ENCODE results near the gene SLC6A3. TPM values are rescaled to one million over a fixed set of nuclear protein-coding genes. Genes with fewer than 3 reads are reported as not detected.
"Not testable (repeated sequence)": the region's sequence is repeated elsewhere in the genome, so short reads cannot be mapped to it uniquely, and the experiment has no call there.

SLC6A3 gene
- total and polyA plus RNA-seq, 9 donors = 0.11 to 0.23 (median 0.12) TPM; not detected in 6

DNA sequence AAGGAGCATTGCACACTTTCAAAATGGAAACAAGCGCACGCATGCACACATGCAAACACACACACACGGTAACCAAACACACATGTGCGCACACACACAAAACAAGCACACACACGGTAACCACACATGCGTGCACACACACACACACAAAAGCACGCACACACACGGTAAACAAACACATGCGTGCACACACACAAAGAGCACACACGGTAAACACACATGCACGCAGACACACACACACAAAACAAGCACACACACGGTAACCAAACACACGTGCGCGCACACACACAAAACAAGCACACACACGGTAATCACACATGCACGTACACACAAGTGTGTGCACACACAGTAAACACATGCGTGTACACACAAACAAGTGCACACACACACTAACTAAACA, 19.3 kb upstream of the SLC6A3 start:
- peaks cover 53% of the 10 kb centered on the region for H3K36me3 ChIP-seq (ENCODE audit: control insufficient read depth, insufficient read depth, low read length)
- no peaks in the 10 kb centered on the region for H3K4me1 ChIP-seq (ENCODE audit: control insufficient read depth, insufficient read depth, low read length)
- no peak overlapping the region for H3K4me3 ChIP-seq (ENCODE audit: low read length)
- H3K27ac ChIP-seq (ENCODE audit: low read length) = no peak overlapping the region
- DNase-seq = no peak
- no peaks in the 10 kb centered on the region for H3K9me3 ChIP-seq (replicated peaks; ENCODE audit: control insufficient read depth, low read depth, low read length)
- no peaks in the 10 kb centered on the region for H3K27me3 ChIP-seq (ENCODE audit: control insufficient read depth, insufficient read depth, low read length)
- whole genome bisulfite sequencing (ENCODE audit: insufficient coverage) = 97% methylated on average over 7 of the region's 18 CpGs

DNA sequence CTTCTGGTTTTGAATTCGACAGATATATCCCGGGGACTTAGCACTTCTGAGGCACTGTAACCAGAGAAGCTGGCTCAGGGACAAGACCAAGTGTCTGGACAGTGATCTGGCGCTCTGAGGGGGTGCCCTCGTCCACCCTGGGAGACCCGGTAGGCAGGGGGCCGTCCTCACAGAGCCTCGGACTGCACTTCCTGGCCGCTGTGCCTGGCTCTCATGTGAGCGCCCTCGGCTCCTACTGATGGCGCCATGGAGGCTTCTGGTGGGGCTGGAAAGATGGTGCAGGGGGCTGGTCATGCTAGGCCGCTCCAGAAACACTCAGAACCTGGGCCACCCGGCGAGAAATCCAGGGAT, 18.8 kb upstream of the SLC6A3 start:
- DNase-seq = no peak
- Histone ChIP-seq H3K27me3 (ENCODE audit: control insufficient read depth, insufficient read depth, low read length) (no peaks in the 10 kb centered on the region), H3K9me3 (replicated peaks; ENCODE audit: control insufficient read depth, low read depth, low read length) (no peaks in the 10 kb centered on the region), H3K4me1 (ENCODE audit: control insufficient read depth, insufficient read depth, low read length) (no peaks in the 10 kb centered on the region), H3K36me3 (ENCODE audit: control insufficient read depth, insufficient read depth, low read length) (peaks cover 53% of the 10 kb centered on the region), H3K27ac (ENCODE audit: low read length) (no peak overlapping the region), H3K4me3 (ENCODE audit: low read length) (no peak overlapping the region)
- 91% methylated on average over 11 of the region's 14 CpGs for WGBS (ENCODE audit: insufficient coverage)

DNA sequence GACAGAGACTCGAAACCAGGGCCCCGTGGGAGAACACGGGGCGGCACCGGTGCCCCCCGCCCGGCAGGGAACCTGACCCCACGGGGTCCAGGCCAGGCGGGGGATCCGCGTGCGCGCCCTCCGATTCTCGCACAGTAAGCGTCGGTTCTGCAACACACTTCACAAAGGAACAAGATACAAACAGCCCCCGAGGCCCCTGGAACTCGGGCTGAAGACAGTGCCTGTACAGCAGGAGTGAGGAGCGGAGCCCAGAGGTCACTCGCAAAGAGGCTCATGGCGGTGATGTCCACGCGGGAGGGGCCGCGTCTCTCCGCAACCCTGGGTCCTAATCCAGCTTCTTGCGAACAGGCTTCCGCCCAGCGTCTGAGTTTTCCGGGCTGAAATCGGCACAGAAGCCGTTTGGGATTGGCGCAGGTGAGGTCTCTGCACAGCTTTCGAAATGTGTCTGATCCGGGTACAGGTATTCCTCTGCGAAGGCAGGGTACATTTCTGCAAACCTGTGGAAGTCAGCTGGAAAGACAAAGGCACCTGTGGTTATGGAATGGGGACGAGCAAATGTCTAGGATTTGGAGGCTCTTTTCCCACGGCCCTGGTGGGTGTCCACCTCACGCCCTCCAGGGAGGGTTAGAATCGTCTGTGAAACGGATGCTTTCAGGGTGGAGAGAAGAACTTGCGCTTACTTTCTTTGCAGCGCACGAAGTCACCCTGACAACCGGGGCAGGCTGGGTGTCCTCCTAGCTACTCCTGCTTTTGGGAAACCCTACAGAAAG, 18.3 kb upstream of the SLC6A3 start:
- no peaks in the 10 kb centered on the region for H3K27me3 ChIP-seq (ENCODE audit: control insufficient read depth, insufficient read depth, low read length)
- no peak overlapping the region for H3K4me3 ChIP-seq (ENCODE audit: low read length)
- no peak overlapping the region for H3K27ac ChIP-seq (ENCODE audit: low read length)
- DNase-seq = no peak
- no peaks in the 10 kb centered on the region for H3K9me3 ChIP-seq (replicated peaks; ENCODE audit: control insufficient read depth, low read depth, low read length)
- no peaks in the 10 kb centered on the region for H3K4me1 ChIP-seq (ENCODE audit: control insufficient read depth, insufficient read depth, low read length)
- 92% methylated on average over 39 of the region's 46 CpGs for WGBS (ENCODE audit: insufficient coverage)
- H3K36me3 ChIP-seq (ENCODE audit: control insufficient read depth, insufficient read depth, low read length) = peaks cover 50% of the 10 kb centered on the region

DNA sequence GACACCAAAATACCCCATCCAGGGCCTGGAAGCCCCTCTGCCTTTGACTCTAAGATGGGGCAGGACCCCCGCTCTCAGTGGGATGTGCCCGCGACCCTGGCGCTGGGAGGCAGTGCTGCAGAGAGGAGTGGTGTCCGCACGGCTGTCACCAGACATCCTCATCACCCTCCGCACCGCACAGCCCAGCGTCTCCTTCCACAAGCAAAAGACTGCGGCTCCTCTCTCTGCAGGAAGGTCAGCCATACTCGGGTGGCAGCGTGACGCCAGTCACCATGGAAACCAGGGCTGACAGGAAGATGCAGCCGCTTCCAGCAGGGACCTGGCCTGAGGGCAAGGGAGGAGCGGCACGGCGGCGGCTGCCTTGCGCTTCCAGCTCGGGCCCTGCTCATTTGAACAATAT, 17.1 kb upstream of the SLC6A3 start:
- H3K27ac ChIP-seq (ENCODE audit: low read length) = no peak overlapping the region

DNA sequence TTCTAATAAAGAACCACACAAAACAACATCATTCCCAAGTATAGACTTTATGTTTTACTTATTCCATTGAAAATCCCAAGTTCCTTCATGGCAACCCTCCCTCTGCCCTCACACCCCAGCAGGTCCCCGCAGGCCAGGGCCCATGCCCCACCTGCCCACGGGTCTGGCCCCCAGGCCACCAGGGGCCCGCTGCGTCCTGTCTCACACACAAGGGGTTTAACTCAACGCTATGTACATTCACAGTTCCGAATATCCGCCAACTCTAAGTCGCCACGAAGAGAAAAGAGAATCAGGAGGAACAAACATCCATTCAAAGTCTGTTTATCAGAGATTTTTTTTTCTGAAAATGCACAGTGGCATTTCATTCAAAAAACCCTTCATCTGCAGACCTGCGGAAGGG, 16.2 kb upstream of the SLC6A3 start:
- Histone ChIP-seq H3K36me3 (ENCODE audit: control insufficient read depth, insufficient read depth, low read length) (peaks cover 45% of the 10 kb centered on the region), H3K9me3 (replicated peaks; ENCODE audit: control insufficient read depth, low read depth, low read length) (peaks cover 10% of the 10 kb centered on the region), H3K4me1 (ENCODE audit: control insufficient read depth, insufficient read depth, low read length) (no peaks in the 10 kb centered on the region), H3K4me3 (ENCODE audit: low read length) (no peak overlapping the region), H3K27me3 (ENCODE audit: control insufficient read depth, insufficient read depth, low read length) (no peaks in the 10 kb centered on the region), H3K27ac (ENCODE audit: low read length) (no peak overlapping the region)
- DNase-seq = no peak
- WGBS (ENCODE audit: insufficient coverage) = 95% methylated on average over 10 of the region's 10 CpGs

More for the DNA sequence above, 17.1 kb upstream of the SLC6A3 start:
- 80% methylated on average over 14 of the region's 20 CpGs for WGBS (ENCODE audit: insufficient coverage)
- Histone ChIP-seq H3K36me3 (ENCODE audit: control insufficient read depth, insufficient read depth, low read length) (peaks cover 52% of the 10 kb centered on the region), H3K4me3 (ENCODE audit: low read length) (no peak overlapping the region), H3K9me3 (replicated peaks; ENCODE audit: control insufficient read depth, low read depth, low read length) (peaks cover 2% of the 10 kb centered on the region), H3K4me1 (ENCODE audit: control insufficient read depth, insufficient read depth, low read length) (no peaks in the 10 kb centered on the region), H3K27me3 (ENCODE audit: control insufficient read depth, insufficient read depth, low read length) (no peaks in the 10 kb centered on the region)
- no peak for DNase-seq

DNA sequence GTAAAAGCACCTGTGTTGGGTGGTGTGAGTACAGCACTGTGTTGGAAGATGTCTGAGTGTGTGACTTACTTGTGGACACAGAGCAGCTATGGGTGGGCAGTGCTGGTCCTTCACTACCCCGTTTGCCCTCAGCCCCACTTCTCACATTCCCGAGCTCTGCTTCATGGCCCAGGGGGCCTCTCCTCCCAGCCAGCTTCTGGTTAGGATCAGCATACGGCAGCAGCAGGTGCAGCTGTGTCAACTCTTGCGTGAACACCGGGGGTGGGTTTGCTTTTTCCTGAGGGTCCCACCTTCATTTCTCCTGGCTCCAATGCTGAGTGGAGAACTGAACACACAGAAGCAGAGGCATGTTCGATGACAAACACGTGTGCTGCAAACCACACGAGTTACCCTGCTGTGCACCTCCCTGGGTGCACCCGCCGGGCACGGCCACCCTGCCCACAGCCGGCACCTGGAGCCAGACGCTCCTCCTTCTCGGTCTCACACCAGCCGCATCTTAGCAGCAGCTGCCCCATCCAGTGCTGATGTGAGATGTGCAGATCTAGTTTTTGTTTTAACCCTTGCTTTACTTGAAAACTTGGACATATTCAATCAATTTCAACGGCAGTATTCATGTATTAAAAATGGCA, 14.9 kb upstream of the SLC6A3 start:
- Histone ChIP-seq H3K4me3 (ENCODE audit: low read length) (no peak overlapping the region), H3K9me3 (replicated peaks; ENCODE audit: control insufficient read depth, low read depth, low read length) (peaks cover 16% of the 10 kb centered on the region), H3K4me1 (ENCODE audit: control insufficient read depth, insufficient read depth, low read length) (no peaks in the 10 kb centered on the region), H3K36me3 (ENCODE audit: control insufficient read depth, insufficient read depth, low read length) (peaks cover 34% of the 10 kb centered on the region), H3K27me3 (ENCODE audit: control insufficient read depth, insufficient read depth, low read length) (no peaks in the 10 kb centered on the region), H3K27ac (ENCODE audit: low read length) (no peak overlapping the region)
- no peak for DNase-seq
- WGBS (ENCODE audit: insufficient coverage) = 67% methylated on average over 10 of the region's 16 CpGs

DNA sequence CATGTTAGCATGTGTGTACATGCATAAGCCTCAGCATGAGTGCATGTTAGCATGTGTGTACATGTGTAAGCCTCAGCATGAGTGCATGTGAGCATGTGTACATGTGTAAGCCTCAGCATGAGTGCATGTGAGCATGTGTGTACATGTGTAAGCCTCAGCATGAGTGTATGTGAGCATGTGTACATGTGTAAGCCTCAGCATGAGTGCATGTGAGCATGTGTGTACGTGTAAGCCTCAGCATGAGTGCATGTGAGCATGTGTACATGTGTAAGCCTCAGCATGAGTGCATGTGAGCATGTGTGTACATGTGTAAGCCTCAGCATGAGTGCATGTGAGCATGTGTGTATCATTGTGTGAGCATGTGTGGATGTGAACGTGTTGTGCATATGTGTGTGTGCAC, 14.2 kb upstream of the SLC6A3 start:
- H3K27ac ChIP-seq (ENCODE audit: low read length); DNase-seq; H3K4me1 ChIP-seq (ENCODE audit: control insufficient read depth, insufficient read depth, low read length); H3K27me3 ChIP-seq (ENCODE audit: control insufficient read depth, insufficient read depth, low read length); H3K4me3 ChIP-seq (ENCODE audit: low read length): not testable (repeated sequence)
- peaks cover 16% of the 10 kb centered on the region for H3K9me3 ChIP-seq (replicated peaks; ENCODE audit: control insufficient read depth, low read depth, low read length)
- peaks cover 34% of the 10 kb centered on the region for H3K36me3 ChIP-seq (ENCODE audit: control insufficient read depth, insufficient read depth, low read length)
- 100% methylated on average over 1 of the region's 2 CpGs for WGBS (ENCODE audit: insufficient coverage)

DNA sequence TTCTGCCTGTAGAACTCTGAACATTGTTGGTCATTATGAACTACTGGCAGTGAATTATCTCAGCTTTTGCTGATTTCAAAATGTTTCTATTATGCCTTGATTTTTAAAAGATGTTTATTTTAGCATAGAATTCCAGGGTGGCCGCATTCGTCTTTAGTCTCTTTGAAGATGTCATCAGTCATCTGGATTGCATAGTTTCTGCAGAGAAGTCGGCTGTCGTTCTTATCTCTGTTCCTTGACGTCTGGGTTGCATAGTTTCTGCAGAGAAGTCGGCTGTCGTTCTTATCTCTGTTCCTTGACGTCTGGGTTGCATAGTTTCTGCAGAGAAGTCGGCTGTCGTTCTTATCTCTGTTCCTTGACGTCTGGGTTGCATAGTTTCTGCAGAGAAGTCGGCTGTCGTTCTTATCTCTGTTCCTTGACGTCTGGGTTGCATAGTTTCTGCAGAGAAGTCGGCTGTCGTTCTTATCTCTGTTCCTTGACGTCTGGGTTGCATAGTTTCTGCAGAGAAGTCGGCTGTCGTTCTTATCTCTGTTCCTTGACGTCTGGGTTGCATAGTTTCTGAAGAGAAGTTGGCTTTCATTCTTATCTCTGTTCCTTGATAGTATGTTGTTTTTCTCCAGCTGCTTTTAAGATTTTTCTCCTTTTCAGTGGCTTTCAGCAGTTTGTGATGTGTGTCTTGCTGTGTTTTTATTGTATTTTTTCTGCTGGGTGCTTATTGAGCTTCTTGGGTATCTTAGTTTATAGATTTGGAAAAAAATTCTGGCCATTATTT, 11.1 kb upstream of the SLC6A3 start:
- peaks cover 21% of the 10 kb centered on the region for H3K9me3 ChIP-seq (replicated peaks; ENCODE audit: control insufficient read depth, low read depth, low read length)
- H3K36me3 ChIP-seq (ENCODE audit: control insufficient read depth, insufficient read depth, low read length); DNase-seq; H3K4me1 ChIP-seq (ENCODE audit: control insufficient read depth, insufficient read depth, low read length); H3K4me3 ChIP-seq (ENCODE audit: low read length); H3K27me3 ChIP-seq (ENCODE audit: control insufficient read depth, insufficient read depth, low read length); H3K27ac ChIP-seq (ENCODE audit: low read length): not testable (repeated sequence)
- WGBS (ENCODE audit: insufficient coverage) = 82% methylated on average over 2 of the region's 20 CpGs

DNA sequence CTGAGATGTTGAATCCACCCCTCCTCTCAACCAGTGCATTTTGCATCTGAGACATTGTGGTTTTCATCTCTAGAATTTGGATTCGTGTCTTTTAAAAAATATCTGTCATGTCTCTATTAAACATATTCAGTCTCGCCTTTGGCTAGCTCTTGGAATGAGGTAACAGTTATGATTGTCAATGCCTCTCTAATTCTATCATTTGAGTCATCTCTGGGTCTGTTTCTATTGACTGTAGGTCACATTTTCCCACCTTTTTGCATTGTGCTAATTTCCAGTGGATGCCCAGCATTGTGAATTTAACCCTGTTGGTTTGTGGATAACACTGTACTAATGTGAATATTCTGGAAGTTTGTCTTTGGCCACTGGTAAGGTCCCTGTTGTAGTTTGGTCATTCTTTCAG, 8.4 kb upstream of the SLC6A3 start:
- Histone ChIP-seq H3K4me1 (ENCODE audit: control insufficient read depth, insufficient read depth, low read length) (no peaks in the 10 kb centered on the region), H3K9me3 (replicated peaks; ENCODE audit: control insufficient read depth, low read depth, low read length) (peaks cover 21% of the 10 kb centered on the region), H3K36me3 (ENCODE audit: control insufficient read depth, insufficient read depth, low read length) (peaks cover 2% of the 10 kb centered on the region), H3K27ac (ENCODE audit: low read length) (no peak overlapping the region), H3K4me3 (ENCODE audit: low read length) (no peak overlapping the region), H3K27me3 (ENCODE audit: control insufficient read depth, insufficient read depth, low read length) (peaks cover 14% of the 10 kb centered on the region)
- WGBS (ENCODE audit: insufficient coverage) = no CpG with 5 or more reads among the region's 2 CpGs
- DNase-seq = no peak

DNA sequence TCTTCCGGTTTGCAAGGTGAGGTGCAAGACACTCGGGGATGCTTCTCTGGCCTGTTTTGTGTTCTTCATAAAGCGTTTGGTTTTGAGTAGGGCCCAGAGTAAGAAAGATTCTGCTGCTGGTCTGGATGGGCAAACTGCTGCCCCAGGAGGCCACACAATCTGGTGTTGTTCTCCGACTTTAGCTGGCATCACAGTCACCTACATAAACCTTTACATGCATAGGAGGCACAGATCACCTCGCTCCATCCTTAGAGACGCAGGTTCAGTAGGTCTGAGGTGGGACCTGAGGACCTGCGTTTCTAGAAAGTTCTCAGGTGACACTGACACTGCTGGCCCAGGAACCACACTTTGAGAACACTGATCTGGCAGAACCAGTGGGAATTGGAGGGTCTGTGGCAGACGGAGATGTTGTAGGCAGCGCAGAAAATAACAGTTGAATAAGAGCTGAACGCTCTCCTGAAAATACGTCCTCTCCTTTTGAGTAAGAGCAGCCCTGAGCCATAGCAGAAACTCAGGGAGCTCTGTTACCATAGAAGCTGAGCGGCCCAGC, 3.9 kb upstream of the SLC6A3 start:
- no peaks in the 10 kb centered on the region for H3K36me3 ChIP-seq (ENCODE audit: control insufficient read depth, insufficient read depth, low read length)
- DNase-seq = no peak
- 88% methylated on average over 11 of the region's 12 CpGs for WGBS (ENCODE audit: insufficient coverage)
- H3K27me3 ChIP-seq (ENCODE audit: control insufficient read depth, insufficient read depth, low read length) = peaks cover 56% of the 10 kb centered on the region
- H3K4me1 ChIP-seq (ENCODE audit: control insufficient read depth, insufficient read depth, low read length) = peaks cover 8% of the 10 kb centered on the region
- H3K27ac ChIP-seq (ENCODE audit: low read length) = no peak overlapping the region
- peaks cover 6% of the 10 kb centered on the region for H3K9me3 ChIP-seq (replicated peaks; ENCODE audit: control insufficient read depth, low read depth, low read length)
- no peak overlapping the region for H3K4me3 ChIP-seq (ENCODE audit: low read length)
